ENCODE data around the gene SIX5. TPM values are rescaled to one million over a fixed set of nuclear protein-coding genes. Genes with fewer than 3 reads are reported as not detected.

The SIX5 gene
- total RNA-seq, 2 donors from 2014 or later, result 9.2 to 12.6 TPM

DNA sequence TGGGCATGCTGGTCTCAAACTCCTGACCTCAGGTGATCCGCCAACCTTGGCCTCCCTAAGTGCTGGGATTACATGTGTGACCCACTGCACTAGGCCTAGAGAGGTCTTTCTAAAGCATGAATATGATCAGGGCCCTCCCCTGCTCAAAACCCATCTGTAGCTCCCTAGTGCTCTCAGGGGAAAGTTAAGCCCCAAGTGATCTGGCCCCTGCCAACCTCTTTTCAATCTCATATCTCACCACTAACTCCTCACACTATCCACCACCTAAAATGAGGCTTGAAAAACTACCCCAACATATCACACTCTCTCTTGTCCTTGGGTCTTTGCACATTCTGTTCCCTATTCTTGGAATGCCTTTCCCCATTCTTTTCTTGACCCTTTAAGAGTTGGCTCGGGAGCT is 25.6 kb upstream of the SIX5 start:
- DNase-seq, result no peak
- ATAC-seq, result no peak
- intact Hi-C loops (cut with DNase I, micrococcal nuclease), result no loop called here

DNA sequence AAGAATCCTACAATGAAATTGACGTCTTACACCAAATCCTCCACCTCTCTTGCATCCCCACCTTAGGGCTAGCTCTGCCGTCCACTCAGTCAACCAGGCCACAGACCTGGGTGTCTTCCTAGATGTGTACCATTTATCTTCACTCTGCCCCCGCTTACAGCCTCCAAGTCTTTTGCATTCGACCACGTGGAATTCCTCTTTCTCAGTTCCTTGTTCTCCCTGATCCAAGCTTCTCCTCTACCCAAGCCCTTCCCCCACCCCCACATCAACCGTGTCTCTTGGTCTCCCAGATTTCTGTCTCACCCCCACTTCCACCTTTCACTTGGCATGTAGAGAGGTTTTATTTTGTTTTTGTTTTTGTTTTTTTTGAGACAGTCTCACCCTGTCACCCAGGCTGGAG is 24.8 kb upstream of the SIX5 start:
- intact Hi-C loops (cut with DNase I, micrococcal nuclease), result no loop called here
- no peak for ATAC-seq
- DNase-seq, result no peak

DNA sequence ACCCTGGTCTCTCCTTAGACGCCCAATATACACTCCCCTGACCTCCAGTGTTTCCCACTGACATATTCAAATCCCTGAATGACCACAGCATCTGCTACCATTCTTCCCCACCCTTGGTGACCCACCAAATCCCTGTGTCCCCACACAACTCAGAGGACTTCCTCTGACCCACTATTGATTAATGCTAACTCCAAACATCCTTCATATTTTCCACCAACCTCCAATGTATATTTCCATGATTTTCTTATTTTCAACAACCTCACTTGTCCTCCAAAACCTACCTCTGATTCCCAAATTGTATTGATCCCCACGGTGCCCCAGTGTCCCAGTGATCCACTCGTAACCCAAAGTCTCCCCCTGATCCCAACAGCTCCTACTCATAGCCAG is 24.1 kb upstream of the SIX5 start:
- ATAC-seq, result no peak
- no peak for DNase-seq

DNA sequence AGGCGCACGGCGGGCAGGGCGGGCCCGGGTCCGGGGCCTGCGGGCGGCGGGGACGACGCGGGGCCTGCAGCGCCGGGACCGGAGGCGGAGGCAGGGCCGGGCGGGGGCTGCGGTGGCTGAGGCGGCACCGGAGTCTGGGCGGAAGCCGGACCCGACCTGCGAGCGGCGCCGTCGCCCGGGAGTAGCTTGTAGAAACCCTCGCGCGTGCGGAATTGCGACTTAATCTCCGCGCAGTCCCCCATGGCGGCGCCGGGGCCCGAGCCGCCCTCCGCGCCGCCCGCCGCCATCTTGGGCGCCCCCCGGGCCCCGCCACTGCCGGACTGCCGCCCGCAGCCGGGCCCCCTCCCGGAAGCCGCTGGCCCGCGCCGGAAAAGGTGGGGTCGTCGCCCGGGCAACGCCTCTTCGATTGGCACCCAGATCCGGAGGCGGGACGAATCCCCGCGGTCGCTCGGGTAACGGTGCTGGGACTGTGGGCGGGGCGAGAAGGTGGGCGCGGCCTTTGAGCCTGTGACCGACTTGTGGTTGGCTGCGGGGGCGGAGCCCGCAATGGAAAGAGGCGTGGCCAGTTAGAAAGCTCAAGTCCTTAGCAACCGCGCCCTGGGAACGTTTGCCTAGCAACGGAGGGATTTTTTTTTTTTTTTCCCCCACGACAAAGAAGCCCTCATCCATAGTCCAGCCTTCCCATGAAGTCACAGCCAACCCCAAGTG is 23.6 kb upstream of the SIX5 start, which contains the start of gene DMWD:
DMWD (minus strand) TSS at position 376 of the 708 bp plus-strand sequence; CDS start at position 287, 89 bp downstream.
- peak; percentile 99 for ATAC-seq
- intact Hi-C loops (cut with DNase I, micrococcal nuclease), result no loop called here
- DNase-seq, result peak; percentile 99 to 100

More for the DNA sequence above, 24.1 kb upstream of the SIX5 start:
- intact Hi-C loops (cut with DNase I, micrococcal nuclease), result no loop called here

DNA sequence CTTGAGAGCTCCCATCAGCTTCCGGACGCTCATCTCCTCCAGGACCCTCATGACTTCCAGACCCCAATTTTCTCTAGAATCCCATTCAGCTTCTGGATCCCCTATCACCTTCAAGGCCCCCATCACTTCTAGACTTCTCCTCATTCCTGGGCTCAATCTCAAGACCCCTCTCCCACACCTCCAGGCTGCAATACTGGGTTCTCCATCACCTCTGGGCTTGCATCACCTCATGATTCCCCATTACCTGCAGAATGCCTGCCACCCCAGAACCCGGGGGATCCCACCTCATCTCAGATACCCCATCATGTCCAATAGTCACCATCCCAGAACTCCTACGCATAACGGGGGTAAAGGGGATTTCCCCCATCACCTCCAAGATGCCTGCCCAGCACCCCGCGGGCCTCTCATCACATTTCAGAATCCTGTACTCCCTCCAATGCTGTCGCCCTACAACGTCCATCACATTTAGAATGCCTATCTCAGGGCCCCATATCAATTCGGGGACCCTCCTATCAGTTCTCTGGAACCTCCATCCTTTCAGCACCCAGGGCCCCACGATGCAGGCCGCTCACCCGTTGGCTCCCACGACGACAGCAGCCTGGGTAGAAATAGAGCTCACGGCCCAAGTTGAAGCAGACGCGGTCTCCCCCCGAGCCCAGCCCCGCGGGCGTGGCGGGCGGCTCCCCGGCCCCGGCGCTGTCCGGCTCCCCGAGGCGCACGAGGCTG is 22.9 kb upstream of the SIX5 start:
- ATAC-seq, result no peak
- no peak for DNase-seq
- intact Hi-C loops (cut with DNase I, micrococcal nuclease), result no loop called here

DNA sequence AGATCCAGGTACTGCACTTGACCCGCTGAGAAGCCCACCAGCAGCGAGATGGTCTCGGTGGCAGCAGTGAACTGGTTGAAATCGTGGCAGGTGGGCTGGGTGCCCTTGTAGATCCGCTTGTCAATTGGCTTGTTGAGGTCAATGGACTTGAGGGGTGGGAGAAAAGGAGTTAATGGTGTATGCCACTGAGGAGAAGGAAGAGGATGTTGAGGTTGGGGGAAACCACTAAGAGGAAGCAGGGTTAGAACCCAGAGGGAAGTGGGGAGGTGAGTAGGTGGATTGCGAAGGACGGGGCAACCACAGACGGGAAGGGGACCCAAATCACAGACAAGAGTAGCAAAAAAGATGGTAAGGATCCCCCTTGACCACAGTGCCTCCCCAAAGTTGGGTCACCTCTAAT is 21.9 kb upstream of the SIX5 start:
- ATAC-seq (no peak), DNase-seq (no peak)
- intact Hi-C loops (cut with DNase I, micrococcal nuclease), result no loop called here

DNA sequence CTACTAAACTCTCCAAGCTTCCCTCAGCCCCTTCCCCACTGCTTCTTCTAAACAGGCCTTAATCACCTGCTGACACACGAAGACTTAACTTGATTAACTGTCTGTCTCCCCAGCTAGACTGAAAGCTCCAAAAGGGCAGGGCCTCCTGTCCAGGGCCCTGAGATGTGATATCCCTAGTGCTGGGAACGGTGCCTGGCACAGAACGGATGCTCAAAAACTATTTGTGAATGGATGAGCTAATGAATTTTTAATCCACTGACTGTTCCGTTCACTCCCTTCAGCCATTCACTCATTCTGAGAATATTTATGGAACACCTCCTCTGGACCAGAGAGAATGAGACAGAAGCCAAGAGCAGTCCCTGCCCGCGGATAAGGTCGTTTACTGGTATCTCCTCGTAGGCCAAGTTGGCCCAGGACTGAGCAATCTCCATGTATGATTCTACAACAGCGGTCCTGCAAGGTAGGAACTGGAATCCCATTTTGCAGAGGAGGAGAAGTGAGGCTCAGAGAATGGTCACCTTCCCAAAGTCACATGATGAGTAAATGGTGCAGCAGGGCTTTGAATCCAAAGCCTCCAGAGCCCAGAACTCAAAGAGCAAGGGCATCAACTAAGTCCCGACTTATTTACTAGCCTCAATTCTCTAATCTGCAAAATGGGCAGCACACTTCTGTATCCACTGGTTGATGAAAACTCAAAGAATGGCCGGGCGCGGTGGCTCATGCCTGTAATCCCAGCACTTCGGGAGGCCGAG is 20.2 kb upstream of the SIX5 start:
- ATAC-seq (no peak), DNase-seq (no peak)
- intact Hi-C loops (cut with DNase I, micrococcal nuclease), result no loop called here

DNA sequence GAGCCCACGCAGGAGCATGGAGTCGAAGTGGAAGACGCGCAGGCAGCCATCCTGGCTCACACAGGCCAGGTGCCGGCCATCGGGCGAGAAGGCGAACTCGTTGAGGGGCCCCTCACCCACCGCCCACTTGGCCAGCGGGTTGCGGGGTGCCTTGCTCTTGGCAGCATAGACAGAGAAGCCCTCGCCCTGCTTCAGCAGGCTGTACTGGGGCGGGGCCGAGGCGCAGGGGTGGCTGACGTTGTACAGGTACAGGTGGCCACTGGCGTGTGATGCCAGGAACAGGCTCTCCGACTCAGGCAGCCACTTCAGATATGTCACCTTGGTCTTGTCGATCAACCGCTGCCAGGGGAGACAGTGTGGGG is 17.5 kb upstream of the SIX5 start:
- DNase-seq (no peak), ATAC-seq (no peak)
- intact Hi-C loops (cut with DNase I, micrococcal nuclease), result no loop called here

DNA sequence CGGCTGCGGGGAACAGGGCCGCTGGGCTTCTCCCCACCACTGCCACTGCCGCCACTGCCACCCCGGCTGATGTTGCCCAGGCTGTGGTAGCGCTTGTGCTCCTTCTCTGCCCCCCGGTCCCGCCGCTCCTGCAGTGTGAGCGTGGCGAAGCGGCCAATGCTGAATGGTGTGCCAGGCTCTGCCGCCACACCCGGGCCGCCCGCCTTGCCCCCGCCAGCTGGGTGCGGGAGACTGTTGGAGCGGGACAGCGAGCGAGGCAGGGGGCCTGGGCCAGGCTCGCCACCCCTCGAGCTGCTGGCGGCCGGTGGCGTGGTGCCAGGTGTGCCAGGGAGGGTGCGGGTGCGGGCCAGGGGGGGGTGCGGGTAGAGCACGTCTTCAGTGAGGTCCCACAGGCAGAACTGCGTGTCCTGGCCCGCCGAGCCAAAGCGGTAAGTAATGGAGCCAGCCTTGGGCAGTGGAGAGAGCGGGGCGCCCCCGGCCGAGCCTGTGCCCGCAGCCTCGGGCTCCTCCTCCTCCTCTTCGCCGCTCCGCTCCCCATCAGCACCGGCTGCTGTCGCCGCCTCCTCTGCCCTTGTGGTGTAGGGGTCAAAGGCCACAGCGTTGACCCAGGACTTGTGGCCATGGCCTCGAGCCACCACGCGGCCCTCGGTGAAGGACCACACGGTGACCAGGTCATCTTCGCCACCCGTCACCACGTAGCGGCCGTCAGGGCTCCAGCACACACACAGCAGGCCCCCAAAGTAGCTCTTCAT is 16.9 kb upstream of the SIX5 start:
- ATAC-seq, result no peak
- DNase-seq, result no peak
- intact Hi-C loops (cut with DNase I, micrococcal nuclease), result no loop called here

DNA sequence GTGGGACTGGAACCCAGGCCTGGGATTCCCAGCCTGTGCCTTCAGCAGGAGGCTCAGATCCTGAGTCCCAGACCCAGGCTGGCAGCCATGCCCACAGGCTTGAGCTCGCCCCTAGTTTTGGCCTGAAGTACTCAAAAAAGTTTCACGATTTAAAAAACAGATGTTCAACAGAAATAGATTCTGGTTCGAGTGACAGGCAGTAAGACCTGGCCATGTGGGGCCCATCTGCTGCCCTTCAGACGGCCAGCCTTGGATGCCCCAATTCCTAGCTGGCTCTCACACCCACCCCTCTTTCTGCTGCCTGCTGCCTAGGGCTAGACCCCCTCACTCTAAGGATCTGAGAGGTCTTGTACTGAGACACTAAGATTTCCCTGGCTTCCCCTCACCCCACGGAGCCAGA is 16.0 kb upstream of the SIX5 start:
- no peak for DNase-seq
- intact Hi-C loops (cut with DNase I, micrococcal nuclease), result no loop called here
- no peak for ATAC-seq

DNA sequence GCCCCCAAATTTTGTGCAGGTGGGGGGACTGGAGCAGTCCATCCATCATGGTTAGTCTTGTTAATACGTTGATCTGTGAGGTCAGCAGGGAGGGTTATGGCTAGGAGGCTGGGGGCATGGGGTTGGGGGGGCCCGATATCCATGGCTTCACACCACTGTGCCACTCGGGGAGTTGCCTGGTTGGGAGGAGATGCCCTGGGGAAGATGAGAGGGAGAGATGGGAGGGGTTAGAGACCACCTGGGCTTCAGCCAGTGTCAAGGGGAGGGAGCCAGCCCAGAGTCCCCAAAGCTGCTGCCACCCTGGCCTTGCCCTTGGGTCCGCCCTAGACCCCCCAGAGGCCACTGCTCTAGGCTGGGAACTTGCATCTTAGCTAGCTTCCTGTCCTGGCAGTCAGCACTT is 15.0 kb upstream of the SIX5 start:
- no peak for ATAC-seq
- DNase-seq, result no peak
- intact Hi-C loops (cut with DNase I, micrococcal nuclease), result no loop called here

DNA sequence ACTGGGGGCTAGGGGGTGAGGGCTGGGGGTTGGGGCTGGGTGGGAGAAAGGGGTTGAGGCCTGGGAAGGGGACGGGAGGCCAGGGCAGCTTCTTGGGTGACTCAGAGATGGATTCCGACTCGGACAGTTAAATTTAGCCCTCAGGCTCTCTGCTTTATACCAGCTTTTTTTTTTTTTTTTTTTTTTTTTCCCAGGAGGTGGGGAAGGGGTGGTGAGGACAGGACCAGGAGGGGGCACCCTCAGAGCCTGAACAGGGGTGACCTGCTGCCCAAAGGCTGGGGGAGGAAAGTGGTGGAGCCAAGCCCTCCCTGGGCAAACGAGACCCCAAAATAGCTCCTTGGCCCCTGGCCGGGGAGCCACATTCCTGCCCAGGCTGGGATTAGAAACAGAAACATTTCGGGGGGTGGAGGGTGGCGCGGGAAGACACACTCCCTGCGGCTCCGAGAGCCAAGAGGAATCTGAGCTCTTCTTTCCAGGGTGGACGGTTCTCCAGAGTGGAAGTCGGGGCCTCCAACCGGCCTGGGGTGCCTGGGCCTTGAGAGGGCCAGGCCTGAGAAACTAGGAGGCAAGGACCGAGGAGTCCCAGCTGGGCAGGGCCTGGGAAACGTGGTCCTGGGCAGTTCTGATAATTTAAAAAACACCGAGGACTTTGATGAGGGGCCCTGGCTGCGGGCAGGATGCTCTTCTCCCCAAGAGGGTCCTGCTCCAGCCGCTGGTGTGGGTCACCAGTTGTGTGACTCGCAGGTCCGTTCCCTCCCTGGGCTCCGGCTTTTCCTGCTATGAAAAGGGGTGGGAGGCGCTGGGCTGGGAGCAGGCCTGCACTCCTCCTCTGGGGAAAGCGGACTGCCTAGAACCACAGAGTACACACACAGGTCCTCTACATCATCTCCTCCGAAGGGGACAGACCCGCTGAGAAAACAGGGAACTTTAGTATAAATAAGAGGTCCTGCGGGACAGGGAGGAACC is 14.1 kb upstream of the SIX5 start:
- intact Hi-C loops (cut with DNase I, micrococcal nuclease), result no loop called here
- DNase-seq (peak; percentile 32 to 67), ATAC-seq (no peak)

DNA sequence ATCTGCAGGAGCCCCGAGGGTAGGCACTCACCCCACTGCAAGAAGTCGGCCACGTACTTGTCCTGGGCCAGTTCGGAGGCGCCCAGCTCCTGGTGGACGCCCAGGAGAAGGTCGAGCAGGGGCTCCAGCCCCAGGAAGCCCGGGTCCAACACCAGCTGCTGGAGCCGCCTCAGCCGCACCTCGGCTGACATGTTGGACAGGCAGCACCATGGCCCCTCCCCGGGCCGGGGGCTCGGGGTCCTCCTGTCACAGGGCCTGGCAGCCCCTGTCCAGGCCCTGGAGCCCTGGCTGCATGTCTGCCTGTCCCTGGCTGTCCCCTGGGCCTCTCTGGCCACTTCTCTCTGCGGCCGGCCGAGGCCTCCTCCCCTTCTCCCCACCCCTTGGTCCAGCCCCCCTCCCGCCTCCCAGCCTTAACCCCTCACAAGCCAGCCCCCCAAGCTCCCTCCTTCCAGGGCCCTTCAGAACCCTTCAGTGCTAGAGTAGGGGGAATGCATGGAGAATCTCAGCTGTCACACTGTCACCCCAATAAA is 13.2 kb upstream of the SIX5 start, which contains the start of gene DMPK:
DMPK (minus strand) TSS at position 329 of the 530 bp plus-strand sequence; CDS start at position 191, 138 bp downstream.
- intact Hi-C loops (cut with DNase I, micrococcal nuclease), result no loop called here
- DNase-seq, result peak in 1 of 2 donors; percentile 34
- ATAC-seq, result no peak

DNA sequence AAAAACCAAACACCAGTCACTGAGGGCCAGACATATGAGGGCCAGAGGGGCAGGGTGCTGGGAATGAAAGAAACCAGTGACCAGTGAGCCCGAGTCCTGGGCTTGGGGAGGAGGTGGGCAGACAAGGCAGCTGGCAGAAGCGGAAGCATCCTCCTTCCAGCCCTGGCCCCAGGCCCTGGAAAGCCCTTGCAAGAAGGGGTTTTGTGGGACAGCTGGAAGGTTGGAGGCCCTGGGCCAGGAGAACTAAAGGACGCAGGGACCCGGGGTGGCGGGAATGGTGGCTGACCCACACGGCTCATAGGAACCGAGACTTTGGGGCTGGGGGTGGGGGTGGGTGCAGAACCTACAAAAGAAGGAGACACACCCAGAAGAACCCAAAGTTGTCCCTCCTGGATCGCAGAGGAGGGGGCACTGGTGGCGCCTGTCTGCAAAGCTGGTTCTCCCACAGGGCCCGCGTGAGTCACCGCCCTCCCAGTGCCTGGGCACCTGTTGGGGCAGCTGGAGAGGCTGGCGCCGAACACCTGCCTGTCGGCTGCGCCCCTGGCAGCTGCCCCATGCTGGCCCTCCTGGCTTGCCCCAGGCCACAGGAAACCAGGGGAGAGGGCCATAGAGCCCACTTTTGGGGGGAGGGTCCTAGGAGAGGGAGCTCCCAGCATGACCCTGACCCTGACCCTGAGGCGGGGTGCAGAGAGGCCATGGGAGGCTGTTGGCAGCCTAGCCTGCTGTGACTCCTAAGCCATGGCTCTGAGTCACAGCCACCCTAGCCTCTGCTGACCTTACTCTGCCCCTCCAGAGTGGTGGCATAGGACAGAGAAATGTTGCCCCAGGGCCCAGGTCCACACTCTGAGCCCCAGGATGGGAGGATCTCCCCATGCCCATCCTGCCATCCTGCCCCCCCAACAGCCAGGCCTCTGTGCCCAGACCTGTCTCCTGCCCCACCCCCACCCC is 12.4 kb upstream of the SIX5 start:
- intact Hi-C loops (cut with DNase I, micrococcal nuclease), result no loop called here
- ATAC-seq (peak; percentile 13), DNase-seq (peak in 1 of 2 donors; percentile 44)

DNA sequence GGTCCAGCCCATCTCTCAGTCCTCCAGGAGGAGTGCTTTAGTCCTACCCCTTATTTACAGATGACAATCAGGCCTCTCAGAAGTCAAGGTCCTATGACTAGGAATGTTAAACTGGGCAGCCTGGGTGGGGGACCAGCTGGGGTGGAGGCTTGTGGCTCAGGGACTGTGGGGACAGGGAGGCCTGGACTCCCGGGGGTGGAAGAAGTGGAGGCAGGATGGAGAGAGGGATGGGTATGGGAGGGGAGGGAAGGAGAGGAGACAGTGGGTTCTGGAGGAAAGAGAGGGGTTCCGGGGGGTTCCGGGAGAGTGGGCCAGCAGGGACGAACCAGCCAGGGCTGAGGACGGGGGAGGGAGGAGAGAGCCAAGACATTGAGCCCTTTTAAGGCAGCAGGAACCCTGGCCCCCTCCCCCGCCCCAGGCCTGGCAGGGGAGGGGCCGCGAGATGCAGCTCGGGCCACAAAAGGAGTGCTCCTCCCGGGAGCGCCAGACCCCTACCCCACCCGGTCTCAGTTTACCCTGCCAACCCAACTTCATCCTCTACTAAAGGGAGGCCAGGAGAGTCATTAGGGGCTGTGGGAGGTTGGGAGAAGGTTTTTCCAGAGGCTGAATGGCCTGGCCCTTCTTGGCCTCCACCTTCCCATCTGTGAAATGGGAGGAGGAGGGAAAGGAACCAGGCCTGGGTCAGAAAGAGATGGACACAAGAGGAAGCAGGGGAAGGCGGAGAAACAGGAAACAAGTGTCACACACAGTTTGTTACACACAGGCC is 11.6 kb upstream of the SIX5 start:
- DNase-seq, result no peak
- ATAC-seq, result no peak
- intact Hi-C loops (cut with DNase I, micrococcal nuclease), result no loop called here

DNA sequence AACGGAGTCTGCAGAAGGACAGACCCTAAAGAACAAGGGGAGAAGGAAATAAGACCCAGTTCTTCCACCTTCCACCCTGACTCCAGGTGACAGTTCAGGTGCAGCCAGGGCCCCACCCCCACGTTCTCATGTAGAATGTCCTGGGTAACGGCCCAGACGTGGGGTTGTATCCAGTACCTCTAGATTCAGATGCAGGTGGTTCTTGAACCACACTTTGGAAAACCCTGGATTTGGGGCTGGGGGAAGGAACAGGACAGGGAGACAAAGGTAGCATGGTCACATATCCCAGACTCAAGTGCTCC is 11.0 kb upstream of the SIX5 start:
- ATAC-seq (no peak), DNase-seq (peak in 1 of 2 donors; percentile 39)
- intact Hi-C loops (cut with DNase I, micrococcal nuclease), result no loop called here
